ENCODE measurements around the gene HEXIM1. TPM values are rescaled to one million over a fixed set of nuclear protein-coding genes. Genes with fewer than 3 reads are reported as not detected.

HEXIM1 gene
- 4.1 and 4.6 TPM in 2 replicates for total RNA-seq (2014; rRNA removed; shearing (Covaris generic))

GRCh38 chr17:45148183-45149036 is at the start of gene HEXIM1:
HEXIM1 (plus strand) TSS chr17:45148475; CDS start chr17:45149191, 716 bp downstream.
- Histone ChIP-seq H3K4me3 (ENCODE audit: insufficient read depth, low read depth, low read length) (peak within 1 kb of the TSS; percentile 92), H3K36me3 (replicated peaks; ENCODE audit: control insufficient read depth, insufficient read depth, low read length) (no peaks in the 10 kb centered on the region), H3K27me3 (ENCODE audit: control insufficient read depth, insufficient read depth, low read length) (no peaks in the 10 kb centered on the region)
- DNase-seq, result peak; percentile 98

- no peak overlapping the region for H3K4me3 ChIP-seq (ENCODE audit: insufficient read depth, low read depth, low read length)
- peak; percentile 97 for DNase-seq
- peaks cover 64% of the 10 kb centered on the region for H3K36me3 ChIP-seq (replicated peaks; ENCODE audit: control insufficient read depth, insufficient read depth, low read length)
- H3K27me3 ChIP-seq (ENCODE audit: control insufficient read depth, insufficient read depth, low read length), result no peaks in the 10 kb centered on the region
Measured at GRCh38 chr17:45098869-45099616, 49.2 kb upstream of the HEXIM1 start.

- Histone ChIP-seq H3K4me3 (ENCODE audit: insufficient read depth, low read depth, low read length) (no peak overlapping the region), H3K36me3 (replicated peaks; ENCODE audit: control insufficient read depth, insufficient read depth, low read length) (peaks cover 74% of the 10 kb centered on the region), H3K27me3 (ENCODE audit: control insufficient read depth, insufficient read depth, low read length) (no peaks in the 10 kb centered on the region)
- no peak for DNase-seq
Measured at GRCh38 chr17:45101546-45101882, 46.8 kb upstream of the HEXIM1 start.

GRCh38 chr17:45101883-45102811 is 46.1 kb upstream of the HEXIM1 start:
- no peaks in the 10 kb centered on the region for H3K27me3 ChIP-seq (ENCODE audit: control insufficient read depth, insufficient read depth, low read length)
- no peak for DNase-seq
- peaks cover 74% of the 10 kb centered on the region for H3K36me3 ChIP-seq (replicated peaks; ENCODE audit: control insufficient read depth, insufficient read depth, low read length)
- H3K4me3 ChIP-seq (ENCODE audit: insufficient read depth, low read depth, low read length), result no peak overlapping the region

DNA sequence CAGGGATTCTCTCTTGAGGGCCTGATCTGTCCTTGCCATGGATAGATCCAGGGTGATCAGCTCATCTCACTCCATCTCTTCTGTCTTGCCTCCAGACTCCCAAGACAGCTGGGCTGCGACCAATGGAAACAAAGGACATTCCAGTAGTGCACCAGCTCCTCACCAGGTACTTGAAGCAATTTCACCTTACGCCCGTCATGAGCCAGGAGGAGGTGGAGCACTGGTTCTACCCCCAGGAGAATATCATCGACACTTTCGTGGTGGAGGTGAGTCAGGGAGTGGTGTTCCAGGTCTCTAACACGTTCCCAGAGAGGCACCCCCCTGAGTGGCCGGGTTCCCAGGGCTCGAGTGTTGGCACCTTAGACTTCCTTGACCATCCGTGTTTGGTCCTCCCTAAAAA is 45.4 kb upstream of the HEXIM1 start:
- no peak for DNase-seq
- H3K4me3 ChIP-seq (ENCODE audit: insufficient read depth, low read depth, low read length), result no peak overlapping the region
- peaks cover 72% of the 10 kb centered on the region for H3K36me3 ChIP-seq (replicated peaks; ENCODE audit: control insufficient read depth, insufficient read depth, low read length)
- H3K27me3 ChIP-seq (ENCODE audit: control insufficient read depth, insufficient read depth, low read length), result no peaks in the 10 kb centered on the region

DNA sequence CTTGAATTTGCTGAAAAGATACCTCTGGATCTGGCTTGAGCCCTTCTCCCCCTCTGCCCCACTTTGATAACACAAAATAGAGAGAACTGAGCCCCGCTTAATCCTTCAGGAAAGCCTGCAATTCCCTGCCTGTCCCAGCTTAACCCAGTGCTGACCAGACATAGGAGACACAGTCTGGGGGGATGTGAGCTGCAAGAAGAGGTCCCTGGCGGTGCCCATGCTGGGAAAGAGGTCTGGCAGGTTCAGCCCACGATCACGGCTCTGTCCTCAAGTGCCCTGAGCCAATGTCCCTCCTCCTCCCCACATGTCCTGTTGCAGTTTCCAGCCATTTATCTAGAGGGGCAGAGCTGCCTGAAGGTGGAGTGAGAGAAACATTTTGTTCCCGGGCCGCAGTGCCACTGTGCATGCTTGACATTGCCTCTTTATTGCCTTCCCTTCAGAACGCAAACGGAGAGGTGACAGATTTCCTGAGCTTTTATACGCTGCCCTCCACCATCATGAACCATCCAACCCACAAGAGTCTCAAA is 44.9 kb upstream of the HEXIM1 start:
- Histone ChIP-seq H3K27me3 (ENCODE audit: control insufficient read depth, insufficient read depth, low read length) (no peaks in the 10 kb centered on the region), H3K36me3 (replicated peaks; ENCODE audit: control insufficient read depth, insufficient read depth, low read length) (peaks cover 68% of the 10 kb centered on the region), H3K4me3 (ENCODE audit: insufficient read depth, low read depth, low read length) (no peak overlapping the region)
- DNase-seq, result no peak

DNA sequence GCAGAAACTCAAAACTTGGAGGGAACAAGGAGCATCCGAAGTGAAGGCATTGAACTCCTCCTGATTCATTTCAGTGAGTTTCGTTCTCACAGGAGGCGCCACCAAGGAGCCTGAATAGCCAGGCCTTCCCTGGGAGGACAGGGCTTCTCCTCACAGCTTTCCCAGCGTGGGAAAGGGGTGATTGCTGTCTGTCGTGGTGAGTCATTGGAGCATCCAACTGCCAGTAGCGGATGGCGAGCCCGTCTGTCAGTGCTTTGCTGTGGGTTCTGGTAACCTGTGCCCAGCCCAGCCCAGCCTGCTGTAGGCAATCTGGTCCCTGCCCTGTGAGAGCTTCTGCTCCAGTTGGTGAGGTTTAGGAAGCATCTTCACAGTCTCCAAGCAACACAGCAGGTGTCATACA is 44.2 kb upstream of the HEXIM1 start:
- DNase-seq, result no peak
- no peak overlapping the region for H3K4me3 ChIP-seq (ENCODE audit: insufficient read depth, low read depth, low read length)
- H3K27me3 ChIP-seq (ENCODE audit: control insufficient read depth, insufficient read depth, low read length), result no peaks in the 10 kb centered on the region
- peaks cover 66% of the 10 kb centered on the region for H3K36me3 ChIP-seq (replicated peaks; ENCODE audit: control insufficient read depth, insufficient read depth, low read length)

GRCh38 chr17:45104497-45104896 is 43.8 kb upstream of the HEXIM1 start:
- Histone ChIP-seq H3K27me3 (ENCODE audit: control insufficient read depth, insufficient read depth, low read length) (no peaks in the 10 kb centered on the region), H3K4me3 (ENCODE audit: insufficient read depth, low read depth, low read length) (no peak overlapping the region), H3K36me3 (replicated peaks; ENCODE audit: control insufficient read depth, insufficient read depth, low read length) (peaks cover 63% of the 10 kb centered on the region)
- peak; percentile 33 for DNase-seq

- Histone ChIP-seq H3K36me3 (replicated peaks; ENCODE audit: control insufficient read depth, insufficient read depth, low read length) (peaks cover 59% of the 10 kb centered on the region), H3K4me3 (ENCODE audit: insufficient read depth, low read depth, low read length) (no peak overlapping the region), H3K27me3 (ENCODE audit: control insufficient read depth, insufficient read depth, low read length) (no peaks in the 10 kb centered on the region)
- peak; percentile 59 for DNase-seq
Measured at GRCh38 chr17:45104907-45105624, 43.2 kb upstream of the HEXIM1 start.

- Histone ChIP-seq H3K4me3 (ENCODE audit: insufficient read depth, low read depth, low read length) (no peak overlapping the region), H3K27me3 (ENCODE audit: control insufficient read depth, insufficient read depth, low read length) (no peaks in the 10 kb centered on the region), H3K36me3 (replicated peaks; ENCODE audit: control insufficient read depth, insufficient read depth, low read length) (peaks cover 59% of the 10 kb centered on the region)
- DNase-seq, result peak; percentile 35
Measured at GRCh38 chr17:45106096-45106495, 42.2 kb upstream of the HEXIM1 start.

GRCh38 chr17:45106582-45106981 is 41.7 kb upstream of the HEXIM1 start:
- H3K27me3 ChIP-seq (ENCODE audit: control insufficient read depth, insufficient read depth, low read length), result no peaks in the 10 kb centered on the region
- H3K4me3 ChIP-seq (ENCODE audit: insufficient read depth, low read depth, low read length), result no peak overlapping the region
- DNase-seq, result no peak
- peaks cover 55% of the 10 kb centered on the region for H3K36me3 ChIP-seq (replicated peaks; ENCODE audit: control insufficient read depth, insufficient read depth, low read length)

DNA sequence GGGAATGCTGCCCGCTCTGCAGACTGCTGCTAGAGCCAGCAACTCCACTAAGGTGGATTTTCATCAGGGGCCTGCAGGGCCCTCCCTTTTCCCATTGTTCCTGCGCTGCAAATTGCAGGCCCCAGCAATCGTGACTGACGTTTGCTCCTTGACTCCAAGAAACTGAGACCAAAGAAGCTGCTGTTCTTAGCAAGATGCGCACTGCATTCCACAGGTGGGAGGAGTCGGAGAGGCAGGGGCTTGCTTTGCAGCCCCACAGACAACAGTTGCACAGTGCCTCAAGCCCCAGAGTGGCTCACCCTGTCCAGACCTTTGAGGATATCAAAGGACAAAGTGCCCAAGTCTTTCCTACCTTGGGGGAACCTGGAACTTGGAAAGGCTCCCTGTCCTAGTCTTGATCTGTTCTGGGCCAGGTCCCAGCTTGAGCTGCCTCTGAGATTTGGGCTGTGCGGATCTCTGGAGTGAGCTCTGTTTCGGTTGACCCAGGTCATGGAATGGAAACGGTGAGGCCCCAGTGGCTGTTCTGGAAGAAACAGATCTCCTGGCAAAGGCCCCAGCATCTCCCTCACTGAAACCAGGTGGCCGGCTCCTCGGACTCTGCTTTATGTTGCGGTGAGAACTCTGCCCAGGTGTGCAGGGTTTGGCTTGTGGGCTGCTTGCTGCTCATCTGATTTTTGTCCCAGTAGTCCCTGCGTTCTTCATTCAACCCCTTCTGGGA is 40.8 kb upstream of the HEXIM1 start:
- Histone ChIP-seq H3K4me3 (ENCODE audit: insufficient read depth, low read depth, low read length) (no peak overlapping the region), H3K36me3 (replicated peaks; ENCODE audit: control insufficient read depth, insufficient read depth, low read length) (peaks cover 47% of the 10 kb centered on the region), H3K27me3 (ENCODE audit: control insufficient read depth, insufficient read depth, low read length) (no peaks in the 10 kb centered on the region)
- DNase-seq, result peak; percentile 40

GRCh38 chr17:45108051-45108450 is 40.2 kb upstream of the HEXIM1 start:
- peaks cover 41% of the 10 kb centered on the region for H3K36me3 ChIP-seq (replicated peaks; ENCODE audit: control insufficient read depth, insufficient read depth, low read length)
- no peaks in the 10 kb centered on the region for H3K27me3 ChIP-seq (ENCODE audit: control insufficient read depth, insufficient read depth, low read length)
- no peak overlapping the region for H3K4me3 ChIP-seq (ENCODE audit: insufficient read depth, low read depth, low read length)
- peak; percentile 19 for DNase-seq
